HG03457 (cell line): Measurements from ENCODE around the gene HTRA2.
A peak's percentile ranks its signal among the peaks of the same experiment; 100 is the strongest.

ENCODE experiments used
- ATAC-seq: cut with Tn5 transposase; IDR thresholded peaks from one replicate; pipeline ENCODE4 v1.9.1; 2021; ENCODE audit warnings: moderate number of reproducible peaks; ENCODE audit not compliant: unreplicated experiment

HTRA2 gene

DNA sequence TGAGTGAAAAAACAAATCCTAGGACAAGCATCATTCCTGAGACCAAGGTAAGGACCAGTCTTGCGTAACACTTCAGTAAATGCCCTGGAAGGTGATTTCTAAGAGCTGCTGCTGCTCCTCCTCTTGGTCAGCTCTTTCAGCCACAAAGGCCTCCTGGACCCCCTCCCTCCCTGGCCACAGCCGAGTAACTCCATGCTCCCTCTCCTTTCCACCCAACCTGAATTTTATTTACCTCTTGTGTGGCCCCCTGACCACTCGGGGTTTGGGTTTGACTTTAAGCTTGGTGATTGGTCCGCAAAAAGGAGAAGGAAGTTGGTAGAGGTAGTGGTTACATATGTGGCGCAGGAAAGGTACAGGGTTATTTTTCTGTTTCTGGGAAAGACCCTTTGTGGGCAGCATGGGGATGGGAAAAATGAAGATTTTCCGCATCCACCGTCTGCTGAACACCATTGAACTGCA lies 9.2 kb downstream of the HTRA2 start:
- no peak for ATAC-seq

DNA sequence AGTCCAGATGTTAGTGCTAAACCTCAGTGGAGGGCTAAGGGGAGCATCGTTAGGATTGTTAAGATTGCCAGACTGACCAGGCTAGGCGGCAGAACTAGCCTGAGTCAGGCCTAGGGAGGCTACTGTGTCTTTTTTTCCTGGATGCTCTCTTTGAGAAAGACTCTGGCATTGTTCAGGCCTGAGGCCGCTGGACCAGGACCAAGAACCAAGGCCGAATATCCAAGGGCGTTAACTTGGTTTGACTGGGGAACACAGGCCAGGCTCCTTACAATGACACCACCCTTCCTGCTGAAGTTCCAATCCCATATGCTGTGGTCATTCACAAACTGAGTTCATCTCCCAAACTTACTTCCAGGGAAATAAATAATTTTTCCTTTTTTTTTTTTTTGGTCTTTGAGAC lies 10.6 kb downstream of the HTRA2 start:
- ATAC-seq, result no peak

- no peak for ATAC-seq
These were observed 13.2 kb downstream of the HTRA2 start for GRCh38 chr2:74542978-74543377.

DNA sequence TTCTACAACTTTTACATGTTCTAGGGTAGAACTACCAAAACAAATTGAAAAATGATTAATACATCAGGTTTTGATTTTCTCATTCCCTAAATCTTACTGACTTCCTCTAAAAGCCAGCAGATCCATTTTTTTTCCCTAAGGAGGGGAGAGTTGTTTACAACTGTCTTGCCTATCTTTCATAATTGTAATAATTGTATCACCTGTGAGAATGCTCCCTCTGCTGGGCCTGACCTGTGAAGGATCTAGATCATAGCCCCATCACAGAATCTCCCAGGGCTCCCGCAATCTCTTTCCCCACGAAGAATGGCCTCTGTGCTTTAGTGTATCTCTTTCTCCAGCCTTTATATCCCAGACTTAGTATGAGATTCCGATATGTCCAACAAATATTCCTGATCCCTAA lies 14.9 kb downstream of the HTRA2 start:
- ATAC-seq, result no peak

DNA sequence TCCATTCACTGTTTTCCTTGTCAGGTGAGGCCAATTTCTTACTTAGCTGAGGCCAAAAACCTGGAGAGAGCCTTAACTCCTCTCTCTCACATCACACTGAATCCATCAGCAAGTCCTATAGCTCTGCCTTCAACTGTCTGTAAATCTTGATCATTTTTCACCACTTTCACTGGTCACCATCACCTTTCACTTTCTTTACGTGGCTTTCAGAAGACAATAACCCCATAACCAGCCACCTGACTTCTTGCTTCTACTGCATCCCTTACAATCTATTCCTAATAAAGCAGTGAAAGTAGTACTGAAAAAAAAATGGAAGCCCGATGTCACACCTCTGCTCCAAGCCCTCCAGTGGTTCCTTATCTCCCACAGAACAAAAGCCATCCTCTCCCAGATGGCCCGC lies 16.3 kb downstream of the HTRA2 start:
- no peak for ATAC-seq

GRCh38 chr2:74548285-74548899 lies 18.7 kb downstream of the HTRA2 start:
- ATAC-seq, result no peak

DNA sequence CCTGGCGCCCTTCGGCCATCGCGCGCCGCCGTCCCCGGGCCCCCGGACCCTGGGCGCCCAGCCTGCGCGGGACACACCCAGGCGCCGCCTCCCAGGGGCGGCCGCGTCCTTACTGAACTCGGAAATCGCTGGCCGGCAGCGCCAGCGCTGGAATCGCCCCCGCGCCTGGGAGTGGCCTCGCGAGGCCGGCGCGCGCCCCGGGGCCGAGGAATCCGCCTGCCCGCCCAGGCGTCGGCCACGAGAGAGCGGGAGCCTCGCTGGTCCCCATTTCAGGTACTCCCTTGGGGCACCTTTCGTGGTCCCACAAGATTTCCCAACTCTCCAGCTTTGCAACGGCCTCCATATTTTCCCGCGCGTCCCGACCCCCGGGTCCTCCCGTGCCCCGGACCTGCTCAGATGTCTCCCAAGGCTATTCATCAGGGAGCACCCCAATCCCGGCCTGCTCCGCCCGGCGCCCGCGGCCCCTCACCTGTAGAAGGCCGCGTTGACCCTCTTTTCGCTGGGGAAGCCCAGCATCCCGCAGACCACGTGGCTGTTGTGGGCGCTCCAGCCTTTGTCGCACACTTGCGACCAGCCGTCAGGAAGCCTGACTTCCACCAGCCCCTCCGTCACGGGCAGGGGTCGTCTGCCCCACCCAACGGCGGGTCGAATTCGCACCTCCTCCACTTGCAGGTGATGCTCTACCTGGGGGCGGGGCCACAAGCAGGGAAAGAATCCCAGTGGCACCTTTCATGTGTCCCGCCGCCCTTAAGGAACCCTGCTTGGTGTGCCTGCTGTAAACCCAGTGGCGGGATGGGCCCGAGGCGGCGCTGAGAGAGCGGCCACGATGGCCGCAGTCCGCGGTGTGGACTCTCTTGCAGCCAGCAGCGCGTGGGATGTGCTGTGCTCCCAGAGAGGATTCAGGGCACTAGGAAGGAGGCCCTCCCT lies 19.4 kb downstream of the HTRA2 start:
- ATAC-seq, result no peak

GRCh38 chr2:74550231-74550630 lies 20.5 kb downstream of the HTRA2 start:
- no peak for ATAC-seq

GRCh38 chr2:74551530-74551929 lies 21.8 kb downstream of the HTRA2 start:
- no peak for ATAC-seq

GRCh38 chr2:74551942-74552913 lies 22.5 kb downstream of the HTRA2 start:
- no peak for ATAC-seq

DNA sequence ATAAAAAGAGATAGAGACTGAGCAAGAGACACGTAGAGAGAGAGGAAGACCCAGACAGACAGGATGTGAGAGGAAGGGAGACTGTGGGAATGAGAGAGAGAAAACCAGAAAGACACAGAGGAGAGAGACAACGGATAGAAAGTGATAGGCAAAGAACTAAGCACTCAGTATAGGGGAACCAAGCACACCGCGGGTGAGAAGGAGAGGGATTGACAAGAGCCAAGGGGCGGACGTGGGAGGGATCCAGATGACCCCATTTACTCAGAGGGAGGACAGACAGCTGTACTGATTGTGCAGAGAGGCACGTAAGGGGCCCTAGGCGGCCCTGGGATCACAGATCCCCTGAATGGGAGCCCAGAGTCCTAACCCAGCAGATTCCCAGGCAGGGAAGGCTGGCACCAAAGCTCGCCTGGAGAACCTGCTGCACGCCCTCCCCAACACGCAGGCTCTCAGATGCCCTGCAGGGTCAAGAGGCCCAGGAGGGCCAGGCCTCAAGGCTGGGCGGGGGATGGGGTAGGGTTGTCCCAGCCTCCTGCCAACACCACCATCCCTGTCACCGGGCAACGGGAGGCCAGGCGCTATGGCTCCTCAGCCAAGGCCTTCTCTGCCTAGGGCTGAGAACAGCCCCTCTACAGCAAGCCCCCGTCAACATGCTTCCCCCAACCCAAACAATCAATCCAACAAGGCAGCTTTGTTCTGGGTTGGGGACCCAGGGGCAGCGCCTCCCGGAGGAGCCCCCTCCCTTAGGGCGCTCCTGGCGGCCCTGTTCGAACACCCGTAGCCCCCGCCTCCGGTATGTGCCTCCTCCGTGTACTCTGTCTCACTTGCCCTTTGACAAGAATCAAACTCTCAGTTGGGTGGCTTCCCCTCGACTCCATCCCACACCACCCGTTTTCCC lies 23.4 kb downstream of the HTRA2 start:
- no peak for ATAC-seq

DNA sequence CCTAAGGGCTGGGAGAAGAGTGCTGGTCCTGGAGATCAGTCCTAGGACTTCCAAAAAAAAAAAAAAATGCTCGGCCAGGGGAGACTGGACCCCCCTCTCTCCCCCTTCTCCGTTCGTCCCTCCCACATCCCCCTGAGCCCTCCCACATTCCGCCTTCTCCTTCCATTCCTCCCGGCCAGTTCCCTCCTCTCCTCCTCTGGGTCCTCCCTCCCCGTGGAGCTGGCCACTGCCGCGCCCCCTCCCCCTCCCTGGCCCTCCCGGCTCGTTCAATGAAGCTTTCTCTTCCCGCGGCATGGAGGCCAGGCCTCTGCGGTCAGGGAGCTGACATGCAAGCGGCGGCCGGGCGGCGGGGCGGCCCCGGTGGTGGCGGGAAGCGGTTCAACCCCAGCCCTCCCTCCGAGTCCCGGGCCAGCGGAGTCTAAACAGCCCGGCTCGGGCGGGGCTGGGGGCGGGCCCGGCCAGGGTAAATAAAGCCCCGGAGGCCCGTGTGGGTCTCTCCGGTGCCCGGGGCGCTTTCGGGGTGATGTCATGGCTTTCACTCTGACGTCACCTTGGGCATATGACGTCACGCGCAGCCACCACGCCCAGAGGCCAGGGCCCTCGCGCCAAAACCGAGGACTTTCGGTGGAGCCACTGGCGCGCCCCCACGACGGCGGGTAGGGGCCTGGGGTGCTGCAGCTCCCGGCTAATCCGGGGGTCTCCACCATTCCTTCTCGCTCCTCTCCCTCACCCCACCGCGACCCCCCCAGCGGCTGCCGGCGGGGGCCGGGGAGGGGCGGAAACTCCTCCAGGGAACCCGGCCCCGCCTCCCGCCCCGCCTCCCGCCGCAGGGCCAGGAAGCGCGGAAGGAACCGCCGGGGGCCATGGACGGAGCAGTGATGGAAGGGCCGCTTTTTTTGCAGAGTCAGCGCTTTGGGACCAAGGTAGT lies 24.4 kb downstream of the HTRA2 start, which contains the start of the genes DOK1 and LOXL3:
DOK1 (plus strand) TSS at position 829 of the 928 bp plus-strand sequence; CDS start at position 864, 35 bp downstream.
LOXL3 (minus strand) TSS at position 51 of the 928 bp plus-strand sequence. CDS start 1,308 bp downstream, outside the sequence.
- ATAC-seq, result peak; percentile 36

- ATAC-seq, result peak; percentile 39
These were observed 25.2 kb downstream of the HTRA2 start for GRCh38 chr2:74554820-74555531.

DNA sequence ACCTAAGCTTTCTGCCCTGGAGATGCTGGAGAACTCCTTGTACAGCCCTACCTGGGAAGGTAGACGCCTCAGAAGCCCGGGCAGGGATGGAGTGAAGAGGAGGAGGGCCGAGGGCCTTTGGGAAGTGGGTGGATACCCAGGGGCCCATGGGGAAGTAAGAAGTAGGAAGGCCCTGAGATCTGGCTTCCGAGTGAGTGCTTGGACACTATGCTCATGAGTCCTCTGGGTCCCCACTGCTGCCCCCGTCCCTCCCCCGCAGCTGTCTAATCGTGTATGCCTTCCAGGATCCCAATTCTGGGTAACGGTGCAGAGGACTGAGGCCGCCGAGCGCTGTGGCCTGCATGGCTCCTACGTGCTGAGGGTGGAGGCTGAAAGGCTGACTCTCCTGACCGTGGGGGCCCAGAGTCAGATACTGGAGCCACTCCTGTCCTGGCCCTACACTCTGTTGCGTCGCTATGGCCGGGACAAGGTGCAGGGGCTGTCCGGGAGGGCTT lies 25.9 kb downstream of the HTRA2 start:
- no peak for ATAC-seq

GRCh38 chr2:74556159-74556558 lies 26.4 kb downstream of the HTRA2 start:
- no peak for ATAC-seq

- no peak for ATAC-seq
These were observed 27.2 kb downstream of the HTRA2 start for GRCh38 chr2:74556831-74557370.
